Activated CD4-positive, alpha-beta T cell treated with anti-CD3 and anti-CD28 coated beads for 1 hour (primary cell): ENCODE results near the gene GPR84.

Source experiments
- DNase-seq: peaks from one replicate; pipeline ENCODE4 v3.0.0-alpha.2; 2020

Gene GPR84

DNA sequence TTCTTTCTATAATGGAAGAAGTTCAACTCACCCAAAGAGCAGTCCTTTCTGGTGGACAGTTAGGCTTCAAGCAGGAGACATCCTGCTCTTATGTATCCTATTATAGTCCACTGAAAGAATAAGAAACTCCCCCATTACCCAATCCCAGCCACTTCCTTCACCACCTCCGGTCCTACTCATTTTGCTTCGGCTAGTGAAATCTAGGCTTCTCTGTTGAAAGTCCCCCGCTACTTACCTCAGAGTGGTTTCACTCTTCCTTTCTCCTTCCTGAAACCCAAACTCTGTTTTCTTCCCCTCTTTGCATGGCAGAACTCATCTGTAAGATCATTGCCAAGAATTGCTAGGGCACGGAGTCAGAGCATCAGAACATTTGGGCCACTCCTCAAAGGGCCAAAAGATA lies at the start of gene GPR84:
Gene GPR84, minus strand, starts transcription at position 74 of the 400 bp plus-strand sequence. CDS start 635 bp downstream, outside the sequence.
- DNase-seq, result no peak

DNA sequence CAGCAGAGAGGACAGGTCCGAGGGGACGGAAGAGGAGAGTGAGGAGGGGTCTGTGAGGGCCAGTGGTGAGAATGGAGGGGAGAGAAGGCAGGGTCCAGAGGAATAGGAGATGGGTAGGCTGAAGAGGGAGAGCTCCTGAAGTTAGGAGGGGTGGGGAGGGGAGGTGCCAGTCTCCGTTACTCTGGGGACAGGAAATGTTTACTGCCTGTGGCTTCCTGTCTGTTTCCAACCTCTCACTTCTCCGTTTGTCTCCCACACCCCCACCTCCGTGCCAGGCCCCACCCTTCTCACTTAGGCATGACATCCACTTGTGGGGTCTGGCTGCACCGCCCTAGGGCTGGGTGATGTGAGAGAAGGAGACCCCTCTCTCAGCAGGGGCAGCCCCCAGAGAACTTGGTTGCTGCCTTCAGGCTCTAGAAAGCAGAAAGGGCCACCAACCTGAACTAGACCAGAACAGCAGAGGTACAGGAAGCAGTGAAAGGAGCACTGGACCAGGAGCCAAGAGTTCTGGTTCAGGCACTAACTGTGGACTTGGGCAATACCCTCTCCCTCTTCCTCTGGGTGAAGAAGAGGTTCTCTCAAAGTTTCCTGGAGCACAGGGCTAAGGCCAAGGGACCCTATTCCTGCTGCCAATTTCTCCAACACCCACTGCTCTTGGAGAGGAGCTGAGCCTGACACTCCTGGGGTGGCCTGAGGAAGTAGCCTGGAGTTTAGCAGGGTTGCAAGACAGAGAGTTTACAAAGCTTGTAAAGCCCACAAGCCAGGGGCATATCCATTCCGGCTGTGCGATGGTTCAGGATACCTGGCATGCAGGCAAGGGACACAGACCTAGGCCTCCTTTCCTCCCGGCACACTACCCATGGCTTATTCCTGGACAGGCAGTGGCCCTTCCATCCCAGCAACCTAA lies 49.3 kb upstream of the GPR84 start:
- peak; percentile 66 for DNase-seq

DNA sequence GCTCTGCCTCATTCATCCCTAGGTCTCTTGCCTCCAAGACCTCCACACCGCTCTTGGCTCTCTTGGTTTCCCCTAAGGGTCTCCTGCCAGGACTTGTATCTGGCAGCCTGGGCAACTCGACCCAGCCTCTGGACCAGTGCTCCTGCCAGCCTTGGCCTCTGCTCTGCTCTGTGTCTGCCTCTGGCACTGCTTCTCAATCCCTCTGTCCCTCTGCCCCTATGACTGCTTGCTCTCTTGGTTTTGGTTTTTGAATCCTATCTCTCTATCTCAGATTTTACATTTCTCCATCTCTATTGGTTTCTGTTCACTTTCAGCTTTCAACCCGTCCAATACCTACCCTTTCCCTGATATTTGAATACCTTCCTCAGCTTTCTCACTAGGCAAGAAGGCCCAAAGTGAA lies 48.5 kb upstream of the GPR84 start:
- no peak for DNase-seq

DNA sequence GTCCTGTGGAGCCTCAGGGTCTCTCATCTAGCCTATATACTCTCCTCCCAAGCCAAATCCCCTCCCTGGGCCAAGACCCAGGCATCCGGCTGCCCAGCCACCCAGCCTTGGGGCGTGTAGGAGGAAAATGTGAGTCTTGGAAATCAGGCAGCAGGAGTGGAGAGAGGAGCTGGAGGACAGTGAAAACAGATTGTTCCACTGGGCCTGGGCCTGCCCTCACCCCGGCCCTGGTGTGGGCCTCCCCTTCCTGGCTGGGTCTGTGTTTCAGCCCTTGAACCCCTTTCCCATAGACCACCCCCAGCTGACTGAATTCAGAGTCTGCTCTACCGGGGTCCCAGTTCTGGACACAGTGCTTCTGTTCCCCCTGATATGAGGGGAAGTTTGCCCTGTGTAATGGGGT lies 48.1 kb upstream of the GPR84 start:
- no peak for DNase-seq

DNA sequence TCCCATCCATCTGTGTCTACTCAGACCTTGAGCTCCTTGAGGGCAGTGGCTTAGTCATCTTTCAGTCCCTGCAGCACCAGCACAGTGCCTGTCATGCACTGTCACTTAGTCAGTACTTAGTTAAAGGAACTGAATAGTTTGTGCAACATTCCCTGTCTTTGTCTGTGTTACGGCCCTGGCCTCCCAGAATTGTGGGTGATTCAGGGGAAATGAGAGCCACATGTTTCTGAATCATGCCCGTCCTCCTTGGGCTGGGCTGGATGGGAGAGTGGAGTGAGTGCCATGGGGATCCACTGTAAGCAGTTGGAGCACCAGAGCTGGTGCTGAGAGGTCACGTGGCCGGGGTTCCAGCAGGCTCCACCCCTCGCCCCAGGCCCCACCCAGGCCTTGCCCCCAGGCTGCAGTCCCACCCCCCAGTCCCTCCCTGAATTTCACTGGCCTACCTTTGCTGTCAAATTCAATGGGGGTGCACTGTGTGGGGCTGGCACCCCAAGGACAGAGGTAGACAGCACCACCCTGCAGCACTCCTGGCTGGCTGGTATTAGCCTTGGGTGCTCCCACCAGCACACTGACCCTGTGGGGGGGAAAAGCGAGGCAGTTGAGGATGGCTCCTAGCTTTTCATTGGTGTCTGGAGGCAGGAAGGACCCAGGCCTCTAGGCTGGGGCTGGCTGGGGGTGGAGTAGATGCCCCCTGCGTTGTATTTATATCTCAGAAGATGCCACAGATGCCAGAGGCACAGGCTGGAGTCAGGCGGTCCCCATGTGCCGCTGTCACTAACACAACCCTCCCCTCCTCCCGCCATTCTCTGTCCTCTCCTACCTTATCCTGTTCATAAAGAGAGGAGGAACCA lies 47.3 kb upstream of the GPR84 start:
- no peak for DNase-seq

DNA sequence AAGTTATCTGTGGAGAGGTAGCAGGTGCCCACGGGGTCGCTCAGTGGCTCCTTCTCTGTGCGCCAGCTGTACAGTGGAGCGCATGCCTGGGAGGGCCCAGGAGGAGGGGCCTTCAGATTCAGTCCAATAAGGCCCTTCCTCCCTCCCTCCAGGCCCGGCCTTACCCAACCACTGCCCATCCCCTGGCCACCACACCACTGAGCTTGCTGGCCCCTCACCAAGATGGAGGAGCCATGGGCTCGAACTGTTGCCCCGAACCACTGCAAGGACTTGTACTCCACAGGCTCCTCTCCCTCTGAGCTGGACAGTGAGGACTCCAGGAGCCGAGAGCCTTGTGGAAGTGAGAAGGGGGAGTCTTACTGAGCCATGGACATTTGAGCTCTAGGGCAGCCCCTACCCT lies 45.0 kb upstream of the GPR84 start:
- no peak for DNase-seq

DNA sequence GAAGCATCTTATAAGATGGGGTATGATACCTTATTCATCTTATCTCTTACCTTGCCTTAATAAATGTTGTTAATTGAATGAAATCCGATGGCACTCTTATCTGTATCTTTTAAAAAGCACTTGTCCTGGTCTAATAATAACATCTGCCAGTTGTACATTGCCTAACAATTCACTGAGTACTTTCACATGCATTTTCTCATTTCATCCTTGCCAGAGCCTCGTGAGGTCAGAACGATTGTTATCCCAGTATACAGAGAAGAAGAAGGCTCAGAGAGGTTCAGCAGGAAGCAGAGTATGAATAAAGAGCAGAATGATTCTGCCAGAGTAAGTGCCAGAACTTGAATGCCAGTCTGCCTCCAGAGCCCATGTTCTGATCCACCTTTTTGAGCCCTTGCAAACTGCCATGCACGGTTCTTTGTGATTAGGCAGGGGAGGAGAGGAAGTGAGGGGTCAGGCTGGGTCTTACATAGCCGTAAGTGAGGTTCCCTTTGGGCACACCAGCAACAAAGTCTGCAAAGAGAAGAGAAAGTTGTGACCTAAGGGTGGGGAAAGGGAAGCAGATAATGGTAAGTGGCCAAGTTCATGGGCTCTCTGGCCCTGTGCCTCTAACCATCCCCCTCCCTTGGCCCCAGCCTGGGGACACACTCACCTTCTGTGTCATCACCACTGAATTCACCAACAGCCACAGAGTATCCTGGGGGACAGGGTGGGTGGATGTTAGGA lies 43.1 kb upstream of the GPR84 start:
- DNase-seq, result no peak

DNA sequence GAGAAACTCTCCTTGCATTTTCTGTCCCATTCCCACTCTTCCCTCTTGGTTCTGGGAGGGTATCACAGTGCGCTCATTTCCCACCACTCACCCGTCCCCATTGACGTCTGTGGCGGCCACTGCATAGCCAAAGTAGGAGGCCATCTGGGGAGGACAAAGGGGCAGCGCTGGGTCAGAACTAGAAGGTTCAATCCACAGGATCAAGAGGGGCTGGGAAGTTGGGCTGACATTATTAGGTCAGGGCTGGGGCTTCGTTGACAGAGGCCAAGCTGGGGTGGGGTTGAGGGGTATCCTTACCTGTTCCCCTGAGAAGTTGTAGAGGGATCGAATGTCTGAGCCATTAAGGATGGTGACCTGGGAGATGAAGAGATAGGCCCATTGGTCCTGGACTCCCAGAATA lies 41.3 kb upstream of the GPR84 start:
- no peak for DNase-seq

DNA sequence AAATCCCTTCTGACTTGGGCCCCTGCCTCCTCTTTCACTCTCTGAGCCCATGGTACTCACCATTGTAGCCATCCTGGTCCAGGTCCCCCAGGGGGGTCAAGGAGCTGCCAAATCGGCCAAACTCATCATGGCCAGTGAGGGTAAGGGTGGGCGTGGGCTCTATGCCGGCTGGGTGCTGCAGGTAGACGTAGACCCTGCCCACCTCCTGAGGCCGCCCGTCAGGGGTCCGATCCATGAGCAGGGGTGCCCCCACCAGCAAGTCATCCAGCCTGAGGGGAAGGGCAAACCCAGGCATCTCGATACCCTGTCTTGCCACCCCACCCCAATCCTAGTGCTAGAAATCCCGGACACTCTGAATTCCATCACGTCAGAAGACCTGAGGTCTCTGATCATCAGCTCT lies 40.8 kb upstream of the GPR84 start:
- DNase-seq, result no peak

DNA sequence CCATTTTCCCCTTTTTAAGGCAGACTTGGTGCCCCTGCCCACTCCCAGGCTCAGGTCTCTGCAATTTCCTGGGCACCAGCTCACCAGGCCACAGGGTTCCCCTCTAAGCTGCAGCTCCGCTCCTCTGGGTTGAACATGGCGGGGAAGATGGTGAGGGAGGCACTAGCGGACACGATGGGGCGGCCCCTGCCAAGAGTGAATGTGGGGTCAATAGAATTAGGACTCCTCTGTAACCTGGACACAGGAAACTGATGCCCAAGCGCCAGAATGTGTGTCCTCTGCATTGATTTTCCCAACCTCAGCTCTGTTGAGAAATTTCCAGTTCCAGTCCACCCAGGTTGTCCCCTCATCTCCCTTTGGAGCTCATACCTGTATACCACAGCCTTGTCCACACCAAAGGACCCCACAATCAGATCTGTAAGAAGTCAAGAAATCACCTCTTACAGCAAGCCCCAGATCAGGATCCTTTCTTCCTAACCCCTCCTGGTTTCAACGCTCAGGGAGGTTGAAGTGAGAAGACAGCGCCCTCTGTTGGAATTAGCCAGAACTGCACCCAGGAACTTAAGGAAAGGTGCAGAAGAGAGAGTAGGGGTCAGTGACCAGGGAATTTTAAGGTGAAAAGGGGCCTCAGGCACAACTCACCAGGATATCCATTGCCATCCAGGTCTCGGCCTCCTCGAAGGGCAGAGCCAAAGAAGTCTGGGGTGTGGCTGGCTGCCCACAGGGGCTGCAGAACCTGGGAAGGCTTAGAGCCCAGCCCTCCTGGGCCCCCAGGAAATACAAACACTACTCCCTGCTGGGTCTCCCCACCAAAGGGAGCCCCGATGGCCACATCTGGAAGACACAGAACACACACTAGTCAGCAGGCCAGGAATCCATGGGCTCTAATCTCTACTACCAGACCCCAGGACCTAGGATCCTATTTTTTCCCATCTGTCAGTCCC lies 40.0 kb upstream of the GPR84 start:
- DNase-seq, result no peak

DNA sequence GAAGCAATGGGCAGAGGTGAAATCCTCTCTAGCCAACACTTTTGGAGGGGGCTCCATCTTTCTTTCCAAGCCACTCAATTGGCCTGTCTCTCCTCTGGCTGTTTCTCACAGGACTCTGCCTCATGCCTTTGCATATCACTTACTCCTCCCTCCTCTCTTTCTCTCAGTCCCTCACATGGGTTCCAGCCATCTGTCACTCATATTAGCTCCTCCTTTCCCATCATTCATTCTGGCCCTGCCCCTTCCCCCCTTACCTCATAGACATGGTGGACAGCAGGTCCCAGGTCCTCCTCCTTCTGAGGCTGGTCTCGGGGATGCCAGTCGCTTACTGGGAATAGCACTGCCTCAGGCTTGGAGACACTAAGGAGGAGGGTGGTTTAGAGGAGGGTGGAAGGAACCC lies 36.8 kb upstream of the GPR84 start:
- DNase-seq, result no peak

DNA sequence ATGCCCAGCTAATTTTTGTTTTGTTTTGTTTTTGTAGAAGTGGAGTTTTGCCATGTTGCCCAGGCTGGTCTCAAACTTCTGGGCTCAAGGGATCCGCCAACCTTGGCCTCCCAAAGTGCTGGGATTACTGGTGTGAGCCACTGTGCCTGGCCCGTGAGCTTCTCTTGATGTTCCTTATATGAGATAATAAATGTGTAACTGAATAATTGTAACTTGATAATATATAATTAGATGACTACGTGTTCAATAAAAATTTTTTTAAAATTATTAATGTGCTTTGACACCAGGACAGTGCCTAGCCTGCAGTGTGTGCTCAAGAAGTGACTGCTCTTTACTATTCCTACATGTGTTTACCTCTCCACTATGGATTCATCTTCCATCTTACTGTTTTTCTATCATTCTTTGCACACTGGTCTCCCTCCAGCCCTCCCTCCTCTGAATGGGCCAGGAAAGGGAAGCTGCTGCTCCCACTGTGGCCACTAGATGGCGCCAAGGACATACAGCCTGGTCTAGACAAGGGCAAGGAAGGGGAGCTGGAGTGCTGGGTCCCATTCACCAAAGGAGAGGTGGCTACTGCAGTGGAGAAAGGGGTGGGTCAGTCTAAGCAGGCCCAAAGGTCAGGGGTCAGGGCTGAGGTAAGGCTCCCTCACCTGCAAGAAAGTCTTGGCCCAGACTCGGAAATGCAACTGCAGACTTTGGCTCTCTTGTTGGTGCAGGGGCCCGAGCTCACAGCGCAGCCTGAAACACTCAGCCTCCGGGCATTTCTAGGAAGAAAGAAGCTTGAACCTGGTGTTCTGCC lies 34.9 kb upstream of the GPR84 start:
- DNase-seq, result peak; percentile 83

DNA sequence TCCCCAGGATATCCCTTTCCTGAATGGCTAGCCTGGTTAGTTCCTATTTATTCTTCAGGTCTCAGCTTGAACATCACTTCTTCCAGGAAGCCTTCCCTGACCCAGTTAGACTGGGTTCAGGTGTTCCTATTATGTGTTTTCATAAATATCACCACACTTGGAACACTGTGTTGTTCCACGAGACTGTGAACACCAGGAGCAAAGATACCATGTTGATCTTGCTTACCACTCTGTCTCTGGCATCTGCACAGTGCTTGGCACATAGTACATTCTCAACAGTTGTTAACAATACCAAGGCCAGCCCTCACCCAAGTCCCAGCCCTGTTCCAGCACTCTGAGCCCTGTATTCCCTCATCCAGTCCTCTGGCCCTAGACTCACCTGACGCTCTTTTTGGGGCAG lies 33.9 kb upstream of the GPR84 start:
- no peak for DNase-seq

DNA sequence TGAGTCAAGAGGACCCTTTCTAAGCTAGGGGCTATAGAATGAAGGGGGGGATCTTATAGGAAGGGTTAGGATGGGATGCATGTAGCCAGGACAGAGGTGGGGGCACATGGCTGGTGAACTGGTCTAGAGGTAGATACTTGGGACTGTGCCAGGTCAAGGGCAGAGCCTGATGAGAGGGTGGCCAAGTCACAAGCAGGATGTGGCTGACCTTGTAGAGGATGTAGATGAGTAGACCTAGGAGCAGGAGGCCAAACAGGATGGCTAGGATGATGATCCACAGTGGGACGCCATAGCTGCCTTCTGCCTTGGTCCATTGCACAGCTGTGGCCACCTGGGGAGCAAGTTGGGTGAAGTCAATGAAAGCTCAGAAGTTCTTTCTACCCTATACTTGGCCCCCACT lies 32.9 kb upstream of the GPR84 start:
- no peak for DNase-seq

DNA sequence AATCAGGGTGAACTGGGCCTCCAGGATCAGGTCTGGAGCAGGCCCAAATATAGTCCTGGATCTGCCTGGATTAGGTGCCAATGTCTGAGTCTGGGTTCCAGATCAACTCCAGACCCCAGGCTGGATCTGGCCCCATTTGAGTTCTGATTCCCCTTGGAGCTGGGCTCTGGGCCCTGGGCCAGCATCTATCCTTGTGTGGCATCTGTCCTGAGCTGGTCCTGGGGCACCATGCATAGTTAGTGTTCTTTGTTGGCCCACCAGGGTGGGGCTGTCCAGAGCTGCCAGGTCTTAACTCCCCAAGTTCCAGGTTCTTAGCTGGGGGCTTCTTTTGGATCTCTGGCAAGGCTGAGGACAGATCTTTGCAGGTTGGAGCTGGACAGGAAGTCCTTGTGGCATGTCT lies 31.3 kb upstream of the GPR84 start:
- no peak for DNase-seq

DNA sequence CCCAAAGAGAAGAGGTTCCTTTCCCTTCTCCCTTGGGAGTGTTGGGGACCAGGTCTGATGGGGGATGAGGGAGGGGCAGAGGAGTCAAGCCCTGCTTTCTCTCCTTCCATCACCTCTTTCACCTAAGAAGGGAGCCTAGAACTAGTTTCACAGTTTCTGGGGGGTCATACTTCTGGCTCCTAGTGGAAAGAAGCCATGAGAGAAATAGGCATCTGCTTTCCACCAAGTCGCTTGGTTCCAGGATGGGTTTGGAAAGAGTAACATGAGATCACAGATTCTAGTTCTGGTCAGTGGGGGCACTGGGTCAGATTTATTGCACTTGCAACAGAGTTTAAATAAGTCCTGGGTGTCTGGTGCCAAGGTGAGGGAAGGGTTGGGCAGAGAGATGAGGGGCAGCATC lies 30.7 kb upstream of the GPR84 start:
- no peak for DNase-seq

DNA sequence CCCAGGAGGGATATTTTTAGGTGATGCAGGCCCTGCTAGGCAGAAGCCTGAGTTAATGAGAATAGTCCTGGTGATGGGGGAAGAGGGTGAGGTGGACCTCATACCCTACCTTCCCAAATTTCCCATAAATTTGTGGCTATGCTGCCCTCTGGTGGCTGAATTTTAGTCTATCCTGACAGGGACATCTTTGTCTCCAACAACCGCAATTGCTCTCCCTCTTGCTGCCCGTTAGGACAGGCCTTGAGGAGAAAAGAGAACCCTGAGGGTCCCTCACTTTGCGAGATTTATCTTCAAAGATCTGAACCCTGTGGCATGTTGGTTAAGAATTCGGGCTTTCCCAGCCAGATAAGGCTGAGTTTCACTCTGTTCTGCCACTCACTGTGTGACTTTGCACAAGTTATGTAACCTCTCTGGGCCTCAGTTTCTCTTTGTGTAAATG lies 30.0 kb upstream of the GPR84 start:
- no peak for DNase-seq

DNA sequence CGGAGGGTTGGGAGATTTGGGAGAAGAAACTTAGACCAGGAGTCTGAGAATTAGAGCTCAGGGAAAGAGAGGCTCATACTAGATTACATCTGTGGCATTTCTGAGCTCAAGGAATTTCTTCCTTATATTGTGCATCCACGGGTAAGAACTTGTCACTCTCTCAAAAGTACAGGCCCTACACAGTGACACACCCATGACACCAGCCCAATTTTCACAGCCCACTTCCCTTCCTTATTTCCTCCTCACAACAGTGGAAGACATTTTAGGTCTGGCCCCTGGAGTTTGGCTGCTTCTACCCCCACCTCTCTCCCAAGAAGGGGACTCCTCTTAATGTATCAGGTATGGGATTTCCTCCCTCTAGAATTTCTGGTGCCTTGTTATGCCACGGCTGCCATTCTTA lies 29.5 kb upstream of the GPR84 start:
- no peak for DNase-seq

DNA sequence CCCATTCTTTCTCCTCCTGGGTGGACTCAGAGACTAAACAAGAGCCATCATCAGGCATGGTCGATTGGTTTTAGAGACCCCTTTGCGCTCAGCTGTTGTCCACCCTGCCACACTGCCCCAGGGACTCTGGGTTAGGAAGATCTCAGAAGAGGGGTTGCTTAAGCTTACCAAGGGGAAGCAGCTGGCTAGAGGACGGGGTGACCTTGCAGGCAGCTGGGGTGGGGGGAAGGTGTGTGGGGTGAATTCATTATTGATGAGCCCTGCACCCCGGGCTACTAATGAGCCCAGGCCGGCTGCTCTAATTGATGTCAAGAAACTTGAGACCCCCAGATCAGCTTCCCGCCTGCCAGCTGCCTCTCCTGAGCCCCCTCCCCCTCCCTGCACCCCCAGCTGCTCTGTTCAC lies 28.9 kb upstream of the GPR84 start:
- no peak for DNase-seq

DNA sequence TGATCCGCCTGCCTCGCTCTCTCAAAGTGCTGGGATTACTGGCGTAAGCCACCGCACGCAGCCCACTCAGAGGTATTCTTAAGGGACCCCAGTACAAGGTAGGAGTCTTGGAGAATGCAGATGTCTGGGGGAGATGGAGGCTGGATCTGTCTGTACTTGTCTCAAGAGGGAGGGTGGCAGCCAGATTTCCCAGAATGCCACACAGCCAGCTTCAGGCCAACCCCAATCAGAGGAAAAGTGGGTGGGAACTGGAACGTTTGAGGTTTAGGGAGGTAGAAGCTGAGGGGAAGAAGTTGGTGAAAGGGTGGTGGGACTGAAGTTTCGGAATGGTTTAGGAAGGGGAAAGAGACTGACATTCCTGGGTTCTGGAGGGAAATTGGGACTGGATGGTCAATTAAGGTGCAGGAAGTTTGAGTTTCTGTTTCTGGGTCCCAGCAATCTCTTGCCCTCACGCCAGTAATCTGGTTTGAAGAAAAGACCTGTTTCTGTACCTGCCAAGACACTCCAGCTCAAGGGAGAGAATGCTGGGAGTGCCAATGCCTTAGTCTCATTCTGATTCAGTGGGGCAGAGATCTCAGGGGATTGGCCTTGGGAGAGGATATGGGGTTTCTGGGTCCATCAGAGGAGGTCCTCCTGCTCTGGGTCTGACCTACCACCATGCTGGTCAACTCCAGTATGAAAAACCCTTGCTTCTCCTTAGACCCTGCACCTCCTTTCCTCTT lies 28.4 kb upstream of the GPR84 start:
- DNase-seq, result no peak
